WTC11 (cell line): ENCODE data around the gene CPT1B. TPM values are rescaled to one million over a fixed set of nuclear protein-coding genes. Genes with fewer than 3 reads are reported as not detected.

Source experiments
- ARID4B ChIP-seq: sonication (generic); formaldehyde crosslinking; IDR thresholded peaks from 2 replicates; pipeline ENCODE4 v1.8.0; 2023; ENCODE audit warnings: missing genetic modification reagents, mild to moderate bottlenecking, borderline replicate concordance
- CREB1 ChIP-seq: sonication (generic); formaldehyde crosslinking; IDR thresholded peaks from 2 replicates; pipeline ENCODE4 v1.8.0; 2023; ENCODE audit warnings: mild to moderate bottlenecking, missing genetic modification reagents
- FOXJ3 ChIP-seq: sonication (generic); formaldehyde crosslinking; IDR thresholded peaks from 2 replicates; pipeline ENCODE4 v1.9.0; 2021; ENCODE audit warnings: missing genetic modification reagents, mild to moderate bottlenecking, borderline replicate concordance
- GRHL2 ChIP-seq: fragments of 250-450 bp; sonication (Bioruptor Pico); IDR thresholded peaks from 2 replicates; pipeline ENCODE4 v1.8.0; 2022; ENCODE audit warnings: mild to moderate bottlenecking, moderate library complexity; ENCODE audit not compliant: insufficient replicate concordance, severe bottlenecking
- IRF1 ChIP-seq: sonication (generic); formaldehyde crosslinking; IDR thresholded peaks from 2 replicates; pipeline ENCODE4 v1.8.0; 2023; ENCODE audit warnings: missing genetic modification reagents
- JAZF1 ChIP-seq: fragments of 250-450 bp; sonication (Bioruptor Pico); IDR thresholded peaks from 2 replicates; pipeline ENCODE4 v1.9.0; 2021; ENCODE audit warnings: moderate library complexity, mild to moderate bottlenecking, inconsistent platforms
- MXD4 ChIP-seq: fragments of 250-450 bp; sonication (Bioruptor Pico); IDR thresholded peaks from 2 replicates; pipeline ENCODE4 v1.8.0; 2021; ENCODE audit warnings: mild to moderate bottlenecking, moderate library complexity, borderline replicate concordance
- NR1H2 ChIP-seq: sonication (generic); formaldehyde crosslinking; IDR thresholded peaks from 2 replicates; pipeline ENCODE4 v1.9.0; 2021; ENCODE audit warnings: mild to moderate bottlenecking, moderate library complexity, missing genetic modification reagents
- OVOL2 ChIP-seq: fragments of 250-450 bp; sonication (Bioruptor Pico); IDR thresholded peaks from 2 replicates; pipeline ENCODE4 v1.9.0; 2021; ENCODE audit warnings: mild to moderate bottlenecking, borderline replicate concordance
- PRDM15 ChIP-seq: sonication (generic); formaldehyde crosslinking; IDR thresholded peaks from 2 replicates; pipeline ENCODE4 v1.8.0; 2022; ENCODE audit warnings: missing genetic modification reagents
- PRRX2 ChIP-seq: fragments of 250-450 bp; sonication (Bioruptor Pico); IDR thresholded peaks from 2 replicates; pipeline ENCODE4 v1.8.0; 2021; ENCODE audit warnings: mild to moderate bottlenecking
- SP1 ChIP-seq: sonication (generic); formaldehyde crosslinking; conservative IDR thresholded peaks from 2 replicates; pipeline ENCODE4 v1.8.1; 2022; ENCODE audit warnings: missing genetic modification reagents
- STAT6 ChIP-seq: sonication (generic); formaldehyde crosslinking; conservative IDR thresholded peaks from 2 replicates; pipeline ENCODE4 v1.8.1; 2023; ENCODE audit warnings: mild to moderate bottlenecking, low read depth, missing genetic modification reagents, moderate library complexity
- TP53 ChIP-seq: sonication (generic); formaldehyde crosslinking; IDR thresholded peaks from 2 replicates; pipeline ENCODE4 v1.8.1; 2023; ENCODE audit warnings: mild to moderate bottlenecking, missing genetic modification reagents
- USF2 ChIP-seq: sonication (generic); formaldehyde crosslinking; IDR thresholded peaks from 2 replicates; pipeline ENCODE4 v1.8.1; 2023; ENCODE audit warnings: mild to moderate bottlenecking, missing genetic modification reagents, moderate library complexity
- ZNF317 ChIP-seq: sonication (generic); formaldehyde crosslinking; IDR thresholded peaks from 2 replicates; pipeline ENCODE4 v1.8.1; 2023; ENCODE audit warnings: low read depth, mild to moderate bottlenecking, moderate library complexity, missing genetic modification reagents, borderline replicate concordance
- ZNF532 ChIP-seq: fragments of 250-450 bp; sonication (Bioruptor Pico); IDR thresholded peaks from 2 replicates; pipeline ENCODE4 v1.9.0; 2021; ENCODE audit warnings: mild to moderate bottlenecking, borderline replicate concordance
- total RNA-seq: library from RNA; stranded (reverse); gene quantifications from 3 replicates; pipeline ENCODE4 v1.2.3, GENCODE V29; 2021

The CPT1B gene
- total RNA-seq, 1 experiment from 2014 or later: 33.7 TPM

- peak; percentile 74; the same call in 1 of the 2 replicates for TF ChIP-seq STAT6 (CRISPR knock-in tag)
- TF ChIP-seq TP53 (CRISPR knock-in tag): peak; percentile 62
- no peak for TF ChIP-seq GRHL2 (CRISPR knock-in tag)
- no peak for TF ChIP-seq JAZF1 (CRISPR knock-in tag)
- TF ChIP-seq ZNF532 (CRISPR knock-in tag): no peak
- no peak for TF ChIP-seq OVOL2 (CRISPR knock-in tag)
- no peak for TF ChIP-seq MXD4
- TF ChIP-seq ZNF317 (CRISPR knock-in tag): peak; percentile 35; the same call in 1 of the 2 replicates
- TF ChIP-seq IRF1: peak; percentile 48; the same call in 1 of the 2 replicates
- TF ChIP-seq USF2: peak; percentile 98
- peak; percentile 90; the same call in 1 of the 2 replicates for TF ChIP-seq ARID4B (CRISPR knock-in tag)
- TF ChIP-seq CREB1 (CRISPR knock-in tag): 0 out of 2 replicates have a peak, but pooled peaks have one; percentile 18
- no peak for TF ChIP-seq FOXJ3 (CRISPR knock-in tag)
- TF ChIP-seq SP1 (CRISPR knock-in tag): peak; percentile 86
- peak; percentile 36 for TF ChIP-seq PRDM15 (CRISPR knock-in tag)
- 0 out of 2 replicates have a peak, but pooled peaks have one; percentile 52 for TF ChIP-seq NR1H2 (CRISPR knock-in tag)
- no peak for TF ChIP-seq PRRX2 (CRISPR knock-in tag)
These were observed 52.9 kb downstream of the CPT1B start, which contains the start of gene SCO2 (continued) for GRCh38 chr22:50525104-50525857.
